HL-60 (cell line): ENCODE data around the gene ZNF593.

ENCODE experiments used
- DNase-seq, 2 experiments: peaks; one replicate each; pipeline ENCODE4 v3.0.0-alpha.2; 2010 to 2020; ENCODE audit warnings: low read depth in 1 of 2, low spot score in 1 of 2
- H3K27ac ChIP-seq: fragments of 250-450 bp; sonication (Bioruptor Pico); replicated peaks from 2 replicates; pipeline ENCODE4 v1.5.1; 2020; ENCODE audit warnings: mild to moderate bottlenecking, moderate library complexity
- H3K27me3 ChIP-seq: fragments of 250-450 bp; sonication (Bioruptor Pico); 2 replicates; pipeline ENCODE4 v1.5.1; 2021; ENCODE audit warnings: mild to moderate bottlenecking, moderate library complexity; ENCODE audit not compliant: insufficient read depth, poor library complexity, severe bottlenecking
- H3K4me3 ChIP-seq: replicated peaks from 2 replicates; pipeline ENCODE4 v1.5.1; 2011; ENCODE audit warnings: mild to moderate bottlenecking, control low read depth, low read length; ENCODE audit not compliant: insufficient read depth
- GABPA ChIP-seq: IDR thresholded peaks from 2 replicates; pipeline ENCODE4 v1.6.1; 2012; ENCODE audit warnings: low read depth
- POLR2AphosphoS5 ChIP-seq: IDR thresholded peaks from 2 replicates; pipeline ENCODE4 v1.6.1; 2012; ENCODE audit warnings: low read depth
- SPI1 ChIP-seq: IDR thresholded peaks from 2 replicates; pipeline ENCODE4 v1.6.1; 2012; ENCODE audit warnings: low read depth, mild to moderate bottlenecking, borderline replicate concordance
- TF ChIP-seq, protein P1 (sequence below): IDR thresholded peaks from one replicate; pipeline ENCODE4 v1.5.1; 2011; ENCODE audit warnings: low read length, control low read depth, inconsistent platforms; ENCODE audit not compliant: insufficient read depth
- TF ChIP-seq, protein P2 (sequence below): IDR thresholded peaks from 2 replicates; pipeline ENCODE4 v1.6.1; 2012; ENCODE audit warnings: low read depth; ENCODE audit not compliant: insufficient replicate concordance

Gene ZNF593

DNA sequence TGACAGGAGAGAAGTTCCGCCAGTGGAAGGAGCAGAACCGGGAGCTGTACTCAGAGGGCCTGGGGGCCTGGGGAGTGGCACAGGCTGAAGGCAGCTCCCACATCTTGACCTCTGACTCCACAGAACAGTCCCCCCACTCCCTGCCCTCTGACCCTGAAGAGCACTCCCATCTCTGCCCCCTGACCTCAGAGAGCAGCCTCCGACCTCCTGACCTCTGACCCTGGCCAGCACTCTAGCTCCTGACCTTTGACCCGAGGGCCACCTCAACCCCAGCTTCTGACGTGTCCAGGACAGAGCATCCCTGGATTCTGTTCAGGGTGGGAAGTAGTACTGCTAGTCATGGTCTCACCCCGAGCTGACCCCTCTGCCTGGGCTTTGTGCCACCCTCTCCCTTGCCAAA, 19.6 kb downstream of the ZNF593 start:
- no peak overlapping the region for H3K27ac ChIP-seq
- TF ChIP-seq GABPA (no peak), SPI1 (no peak), POLR2AphosphoS5 (no peak)
- TF ChIP-seq, protein P1, sequence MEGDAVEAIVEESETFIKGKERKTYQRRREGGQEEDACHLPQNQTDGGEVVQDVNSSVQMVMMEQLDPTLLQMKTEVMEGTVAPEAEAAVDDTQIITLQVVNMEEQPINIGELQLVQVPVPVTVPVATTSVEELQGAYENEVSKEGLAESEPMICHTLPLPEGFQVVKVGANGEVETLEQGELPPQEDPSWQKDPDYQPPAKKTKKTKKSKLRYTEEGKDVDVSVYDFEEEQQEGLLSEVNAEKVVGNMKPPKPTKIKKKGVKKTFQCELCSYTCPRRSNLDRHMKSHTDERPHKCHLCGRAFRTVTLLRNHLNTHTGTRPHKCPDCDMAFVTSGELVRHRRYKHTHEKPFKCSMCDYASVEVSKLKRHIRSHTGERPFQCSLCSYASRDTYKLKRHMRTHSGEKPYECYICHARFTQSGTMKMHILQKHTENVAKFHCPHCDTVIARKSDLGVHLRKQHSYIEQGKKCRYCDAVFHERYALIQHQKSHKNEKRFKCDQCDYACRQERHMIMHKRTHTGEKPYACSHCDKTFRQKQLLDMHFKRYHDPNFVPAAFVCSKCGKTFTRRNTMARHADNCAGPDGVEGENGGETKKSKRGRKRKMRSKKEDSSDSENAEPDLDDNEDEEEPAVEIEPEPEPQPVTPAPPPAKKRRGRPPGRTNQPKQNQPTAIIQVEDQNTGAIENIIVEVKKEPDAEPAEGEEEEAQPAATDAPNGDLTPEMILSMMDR, result no peak
- TF ChIP-seq, protein P2, sequence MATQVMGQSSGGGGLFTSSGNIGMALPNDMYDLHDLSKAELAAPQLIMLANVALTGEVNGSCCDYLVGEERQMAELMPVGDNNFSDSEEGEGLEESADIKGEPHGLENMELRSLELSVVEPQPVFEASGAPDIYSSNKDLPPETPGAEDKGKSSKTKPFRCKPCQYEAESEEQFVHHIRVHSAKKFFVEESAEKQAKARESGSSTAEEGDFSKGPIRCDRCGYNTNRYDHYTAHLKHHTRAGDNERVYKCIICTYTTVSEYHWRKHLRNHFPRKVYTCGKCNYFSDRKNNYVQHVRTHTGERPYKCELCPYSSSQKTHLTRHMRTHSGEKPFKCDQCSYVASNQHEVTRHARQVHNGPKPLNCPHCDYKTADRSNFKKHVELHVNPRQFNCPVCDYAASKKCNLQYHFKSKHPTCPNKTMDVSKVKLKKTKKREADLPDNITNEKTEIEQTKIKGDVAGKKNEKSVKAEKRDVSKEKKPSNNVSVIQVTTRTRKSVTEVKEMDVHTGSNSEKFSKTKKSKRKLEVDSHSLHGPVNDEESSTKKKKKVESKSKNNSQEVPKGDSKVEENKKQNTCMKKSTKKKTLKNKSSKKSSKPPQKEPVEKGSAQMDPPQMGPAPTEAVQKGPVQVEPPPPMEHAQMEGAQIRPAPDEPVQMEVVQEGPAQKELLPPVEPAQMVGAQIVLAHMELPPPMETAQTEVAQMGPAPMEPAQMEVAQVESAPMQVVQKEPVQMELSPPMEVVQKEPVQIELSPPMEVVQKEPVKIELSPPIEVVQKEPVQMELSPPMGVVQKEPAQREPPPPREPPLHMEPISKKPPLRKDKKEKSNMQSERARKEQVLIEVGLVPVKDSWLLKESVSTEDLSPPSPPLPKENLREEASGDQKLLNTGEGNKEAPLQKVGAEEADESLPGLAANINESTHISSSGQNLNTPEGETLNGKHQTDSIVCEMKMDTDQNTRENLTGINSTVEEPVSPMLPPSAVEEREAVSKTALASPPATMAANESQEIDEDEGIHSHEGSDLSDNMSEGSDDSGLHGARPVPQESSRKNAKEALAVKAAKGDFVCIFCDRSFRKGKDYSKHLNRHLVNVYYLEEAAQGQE, result no peak
- DNase-seq, result no peak
- no peaks in the 10 kb centered on the region for H3K27me3 ChIP-seq
- H3K4me3 ChIP-seq, result no peak overlapping the region

DNA sequence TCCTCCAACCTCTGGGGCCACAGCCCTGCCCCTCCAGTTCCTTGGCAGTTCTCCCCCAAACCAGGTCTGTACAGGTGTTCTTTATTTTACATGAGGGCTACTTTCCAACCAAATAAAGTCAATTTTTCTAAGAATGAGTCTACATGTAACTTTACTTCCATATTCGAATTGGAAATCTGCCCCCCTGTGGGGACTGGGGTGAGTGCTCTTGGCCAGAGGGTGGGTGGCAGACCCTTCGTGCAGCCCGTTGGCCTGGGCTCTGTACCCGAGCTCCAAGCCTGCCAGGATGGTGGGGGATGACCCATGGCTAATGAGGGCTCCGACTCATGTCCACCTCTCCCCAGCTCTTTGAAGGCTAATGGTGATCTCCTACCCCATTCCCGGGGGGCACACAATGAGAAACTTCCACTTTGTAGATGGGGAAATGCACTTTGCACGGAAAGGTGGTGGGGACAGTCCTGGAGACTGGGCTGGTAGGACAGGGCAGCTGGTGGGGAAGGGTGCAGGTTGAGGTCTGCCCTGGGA, 20.1 kb downstream of the ZNF593 start:
- Histone ChIP-seq H3K27me3 (no peaks in the 10 kb centered on the region), H3K27ac (no peak overlapping the region), H3K4me3 (no peak overlapping the region)
- TF ChIP-seq, protein P1, result no peak
- TF ChIP-seq, protein P2, result no peak
- TF ChIP-seq POLR2AphosphoS5 (no peak), GABPA (no peak), SPI1 (no peak)
- DNase-seq, result no peak

DNA sequence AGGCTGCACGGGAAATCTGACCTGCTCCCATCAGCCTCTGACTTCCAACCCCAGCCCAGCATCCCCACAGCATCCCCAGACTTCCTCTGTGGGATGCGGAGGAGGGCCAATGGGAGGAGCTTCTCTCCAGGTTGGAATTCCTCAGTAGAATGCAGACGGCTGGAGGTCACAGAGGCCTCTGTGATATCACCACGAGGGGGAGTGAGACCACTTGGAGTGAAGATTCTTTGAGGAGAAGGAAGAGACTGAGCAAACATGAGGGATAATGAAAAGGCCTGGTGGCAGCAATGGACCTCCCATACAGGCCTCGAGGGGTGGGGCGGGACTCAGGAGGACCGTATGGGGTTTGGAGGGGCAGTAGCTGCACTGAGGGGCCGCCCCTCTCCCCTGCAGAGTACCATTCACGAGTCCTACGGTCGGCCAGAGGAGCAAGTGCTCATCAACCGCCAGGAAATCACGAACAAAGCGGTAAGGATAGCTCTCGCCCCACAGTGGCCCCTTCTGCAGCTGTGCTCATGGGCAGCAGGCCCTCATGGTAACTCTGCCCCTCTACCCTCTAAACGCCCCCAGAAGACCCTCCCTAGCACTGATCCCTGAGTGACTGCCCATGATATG, 20.8 kb downstream of the ZNF593 start, which contains the start of gene CATSPER4:
Gene CATSPER4 (plus strand): TSS at position 230 of the 615 bp plus-strand sequence. CDS start 26 bp downstream, at position 256.
- H3K27me3 ChIP-seq, result no peaks in the 10 kb centered on the region
- H3K4me3 ChIP-seq, result no peak within 1 kb of the TSS
- H3K27ac ChIP-seq, result no peak within 1 kb of the TSS
- DNase-seq, result no peak
- TF ChIP-seq, protein P1, result peak; percentile 8
- TF ChIP-seq SPI1, result no peak

DNA sequence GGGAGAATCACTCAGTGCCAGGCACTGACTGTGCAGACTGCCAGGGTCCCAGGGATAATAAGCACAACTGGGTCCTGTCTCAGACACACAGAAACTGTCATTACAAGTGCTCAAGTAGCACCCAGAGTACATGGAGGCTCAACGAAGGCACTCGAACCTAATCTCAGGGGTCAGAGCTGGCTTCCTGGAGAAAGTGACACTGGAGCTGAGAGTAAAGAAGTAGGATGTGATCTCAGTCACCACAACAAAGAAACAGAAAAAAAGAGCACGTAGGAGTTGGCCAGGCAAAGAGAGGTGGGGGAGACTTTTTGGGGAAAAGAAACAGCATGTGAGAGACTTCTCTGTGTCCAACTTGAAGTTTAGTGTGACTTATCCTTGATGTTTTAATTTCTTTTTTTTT, 22.0 kb downstream of the ZNF593 start:
- TF ChIP-seq, protein P1, result no peak
- TF ChIP-seq, protein P2, result no peak
- TF ChIP-seq GABPA (no peak), SPI1 (no peak)
- no peak overlapping the region for H3K27ac ChIP-seq
- no peaks in the 10 kb centered on the region for H3K27me3 ChIP-seq
- DNase-seq, result no peak
- H3K4me3 ChIP-seq, result no peak overlapping the region
